ES-I3 (cell line): ENCODE data around the gene ITPR3.

Experiments used
- H3K36me3 ChIP-seq: 2 replicates; pipeline ENCODE4 v1.6.1; 2013; ENCODE audit warnings: mild to moderate bottlenecking, low read length, control low read depth, moderate library complexity; ENCODE audit not compliant: insufficient read depth
- H3K4me1 ChIP-seq: 2 replicates; pipeline ENCODE4 v1.6.1; 2013; ENCODE audit warnings: mild to moderate bottlenecking, control low read depth, low read length; ENCODE audit not compliant: insufficient read depth
- H3K9ac ChIP-seq: 2 replicates; pipeline ENCODE4 v1.6.1; 2013; ENCODE audit warnings: low read depth, mild to moderate bottlenecking, low read length, moderate library complexity
- H3K9me3 ChIP-seq: 2 replicates; pipeline ENCODE4 v1.6.1; 2013; ENCODE audit warnings: mild to moderate bottlenecking, low read length, moderate library complexity; ENCODE audit not compliant: control insufficient read depth, insufficient read depth

The ITPR3 gene

DNA sequence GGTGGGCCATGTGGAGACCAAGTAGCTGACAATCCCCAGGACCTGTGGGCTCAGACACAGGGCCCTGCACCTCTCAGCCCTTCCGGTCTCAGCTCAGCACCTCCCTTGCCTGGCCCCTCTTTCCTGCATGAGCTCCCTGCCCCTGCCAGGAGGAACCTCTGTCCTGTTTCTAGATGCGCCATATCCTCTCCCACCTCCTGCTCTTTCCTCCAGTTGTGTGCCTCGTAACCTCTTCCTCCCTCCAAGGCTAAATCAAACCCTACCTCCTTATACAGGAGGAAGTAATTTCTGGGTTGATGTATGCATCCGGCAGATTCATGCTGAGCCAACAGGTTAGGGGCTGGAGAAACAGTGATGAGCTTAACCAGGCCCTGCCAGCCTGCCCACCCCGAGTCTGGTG lies 30.9 kb downstream of the ITPR3 start:
- H3K36me3 ChIP-seq = peaks cover under 1% of the 10 kb centered on the region; the same call in 1 of the 2 replicates
- no peak overlapping the region for H3K9ac ChIP-seq
- H3K9me3 ChIP-seq = no peaks in the 10 kb centered on the region
- H3K4me1 ChIP-seq = peaks cover 3% of the 10 kb centered on the region; the same call in 1 of the 2 replicates

DNA sequence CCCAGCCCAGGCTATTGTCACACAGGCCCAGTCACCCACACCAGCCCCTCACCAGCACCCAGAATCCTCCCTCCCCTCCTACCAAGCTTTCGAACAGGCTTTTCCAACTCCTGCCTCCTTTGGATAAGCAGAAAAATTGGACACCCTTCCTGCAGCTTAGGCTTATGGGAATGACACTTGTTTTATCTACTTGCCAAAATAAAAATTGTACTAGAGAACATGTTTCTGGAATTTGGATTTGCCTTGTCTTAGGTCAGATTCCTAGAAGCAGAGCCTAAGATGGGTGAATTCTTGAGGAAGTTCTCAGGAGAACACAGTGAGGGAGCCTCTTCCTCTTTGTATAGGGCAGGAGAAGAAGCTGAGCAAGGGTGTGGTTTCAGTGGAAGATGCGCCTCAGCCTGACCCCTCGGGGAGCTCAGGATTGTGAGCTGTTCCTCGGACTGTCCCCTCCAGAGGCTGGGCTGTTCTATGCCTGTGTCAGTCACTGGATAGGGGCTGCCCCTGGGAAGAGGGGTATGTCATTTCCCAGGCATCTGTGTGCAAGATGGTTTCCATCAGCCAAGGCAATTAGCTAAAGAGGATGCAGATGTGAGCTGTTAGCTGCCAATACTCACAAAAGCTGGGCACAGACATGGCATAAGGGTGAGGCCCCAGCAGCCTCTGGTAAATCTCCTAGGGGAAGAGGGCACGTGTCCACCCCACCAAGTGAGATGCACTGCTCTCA lies 33.9 kb downstream of the ITPR3 start:
- Histone ChIP-seq H3K36me3 (no peaks in the 10 kb centered on the region; the same call in 1 of the 2 replicates), H3K4me1 (peaks cover 3% of the 10 kb centered on the region; the same call in 1 of the 2 replicates), H3K9ac (no peak overlapping the region), H3K9me3 (no peaks in the 10 kb centered on the region)

DNA sequence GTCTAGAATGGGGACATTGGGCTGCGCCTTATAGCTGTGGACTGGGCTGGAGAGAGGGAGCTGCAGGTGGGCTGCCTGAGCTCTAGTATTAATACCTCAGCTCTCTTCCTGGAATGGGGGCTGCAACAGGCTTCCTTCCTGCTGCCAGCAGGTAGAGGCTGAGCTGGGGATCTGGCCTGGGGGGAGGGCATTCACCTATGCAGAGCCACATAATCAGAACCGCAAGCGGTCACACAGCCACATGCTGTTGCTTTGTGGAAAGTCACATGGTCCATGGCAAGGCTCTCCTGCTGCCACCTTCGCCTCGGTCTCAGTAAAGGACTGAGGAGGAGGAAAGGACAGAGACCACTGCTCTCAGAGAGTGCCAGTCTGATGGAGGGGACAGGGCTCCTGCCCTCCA lies 35.7 kb downstream of the ITPR3 start:
- H3K4me1 ChIP-seq = no peaks in the 10 kb centered on the region; the same call in 1 of the 2 replicates
- H3K9ac ChIP-seq = no peak overlapping the region
- H3K36me3 ChIP-seq = no peaks in the 10 kb centered on the region; the same call in none of the 2 replicates

DNA sequence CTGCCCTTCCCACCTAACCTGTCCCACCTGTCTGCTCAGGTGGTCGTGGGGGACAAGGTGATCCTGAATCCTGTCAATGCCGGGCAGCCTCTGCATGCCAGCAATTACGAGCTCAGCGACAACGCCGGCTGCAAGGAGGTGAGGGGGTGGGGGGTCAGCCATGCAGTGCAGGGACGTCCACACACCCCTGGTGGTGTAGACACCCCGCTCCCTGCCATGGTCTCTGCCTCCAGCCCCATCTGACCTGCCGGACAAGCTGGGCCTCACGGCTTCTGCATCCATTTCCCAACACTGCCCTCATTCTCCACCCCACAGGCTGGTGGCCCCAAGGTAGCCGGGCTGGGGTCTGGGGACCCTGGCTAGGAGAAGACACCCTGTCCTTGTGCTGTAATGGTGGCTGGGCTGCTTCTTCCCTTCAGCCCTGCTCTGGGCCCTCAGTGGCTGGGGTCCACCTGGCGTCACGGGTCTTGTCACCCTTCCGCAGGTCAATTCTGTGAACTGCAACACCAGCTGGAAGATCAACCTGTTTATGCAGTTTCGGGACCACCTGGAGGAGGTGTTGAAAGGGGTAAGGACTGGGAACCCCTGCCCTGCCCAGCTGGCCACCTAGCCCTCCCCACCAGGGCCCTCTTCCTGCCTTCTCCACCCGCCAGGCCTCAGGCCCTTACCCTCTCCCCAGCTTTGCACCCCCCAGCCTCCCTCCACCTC lies 38.0 kb downstream of the ITPR3 start:
- Histone ChIP-seq H3K4me1 (no peaks in the 10 kb centered on the region), H3K9ac (no peak overlapping the region), H3K9me3 (no peaks in the 10 kb centered on the region), H3K36me3 (no peaks in the 10 kb centered on the region; the same call in none of the 2 replicates)

More for the DNA sequence above, 35.7 kb downstream of the ITPR3 start:
- no peaks in the 10 kb centered on the region for H3K9me3 ChIP-seq

DNA sequence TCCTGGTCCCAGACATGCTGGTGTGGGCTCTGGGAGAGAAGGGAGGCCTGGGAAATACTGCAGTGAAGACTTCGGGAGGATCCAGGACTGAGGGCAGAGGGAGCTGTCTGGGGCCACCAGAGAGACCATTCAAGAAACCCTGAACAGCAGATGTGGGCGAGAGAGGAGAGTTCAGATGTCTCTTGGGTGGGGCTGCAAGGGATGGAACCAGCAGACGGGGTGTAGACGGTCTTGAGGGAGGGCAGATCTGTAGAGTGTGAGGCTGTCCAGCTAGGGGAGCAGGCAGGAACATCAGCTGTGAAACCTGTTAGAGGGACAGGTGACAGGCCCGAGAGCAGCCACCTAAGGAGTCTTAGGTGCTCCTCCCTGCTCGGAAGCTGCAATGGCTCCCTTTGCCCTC lies 38.9 kb downstream of the ITPR3 start:
- H3K36me3 ChIP-seq = no peaks in the 10 kb centered on the region; the same call in none of the 2 replicates

DNA sequence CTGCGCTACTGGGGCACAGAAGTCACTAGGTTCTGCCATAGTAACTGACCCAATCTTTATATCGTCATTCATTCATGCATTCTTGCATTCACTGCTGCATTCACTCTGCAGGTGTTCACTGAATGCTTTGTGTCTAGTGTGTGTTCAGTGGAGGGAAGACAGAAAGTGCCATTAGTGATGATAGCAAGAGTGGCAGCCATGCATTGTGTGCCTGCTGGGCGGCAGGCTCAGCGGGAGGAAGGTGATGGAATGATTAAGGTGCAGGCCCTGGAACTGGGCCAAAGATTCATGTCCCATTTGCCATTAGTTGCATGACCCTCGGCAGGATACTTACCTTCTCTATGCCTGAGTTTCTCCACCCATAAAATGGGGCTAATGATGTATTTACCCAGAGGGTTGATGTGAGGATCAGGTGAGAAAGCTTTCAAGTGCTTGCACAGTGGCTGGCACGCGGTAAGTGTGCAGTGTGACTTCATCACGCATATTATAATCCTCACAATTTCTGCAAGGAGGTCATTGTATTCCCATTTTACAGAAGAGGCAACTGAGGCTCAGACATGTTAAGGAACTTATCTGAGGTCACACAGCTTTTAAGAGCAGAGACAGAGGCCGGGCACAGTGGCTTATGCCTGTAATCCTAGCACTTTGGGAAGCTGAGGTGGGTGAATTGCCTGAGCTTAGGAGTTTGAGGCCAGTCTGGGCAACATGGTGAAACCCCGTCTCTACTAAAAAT lies 40.1 kb downstream of the ITPR3 start:
- Histone ChIP-seq H3K9me3 (no peaks in the 10 kb centered on the region), H3K9ac (no peak overlapping the region), H3K36me3 (no peaks in the 10 kb centered on the region; the same call in none of the 2 replicates)

More for the DNA sequence above, 38.9 kb downstream of the ITPR3 start:
- Histone ChIP-seq H3K9ac (no peak overlapping the region), H3K9me3 (no peaks in the 10 kb centered on the region), H3K4me1 (no peaks in the 10 kb centered on the region)

DNA sequence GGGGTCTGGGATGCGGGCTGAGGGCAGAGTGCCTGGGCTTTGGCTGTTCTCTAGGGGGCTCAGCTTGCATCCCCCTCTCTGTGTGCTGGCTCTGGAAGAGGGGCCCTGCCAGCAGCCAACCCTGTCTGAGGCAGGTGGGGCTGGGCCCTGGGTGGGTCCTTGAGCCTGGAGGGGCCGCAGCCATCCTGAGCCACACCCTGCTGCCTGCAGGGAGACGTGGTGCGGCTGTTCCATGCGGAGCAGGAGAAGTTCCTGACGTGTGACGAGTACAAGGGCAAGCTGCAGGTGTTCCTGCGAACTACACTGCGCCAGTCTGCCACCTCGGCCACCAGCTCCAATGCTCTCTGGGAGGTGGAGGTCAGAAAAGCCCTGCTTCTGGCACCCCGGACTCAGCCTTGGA lies 41.2 kb downstream of the ITPR3 start:
- Histone ChIP-seq H3K4me1 (no peaks in the 10 kb centered on the region), H3K9me3 (no peaks in the 10 kb centered on the region), H3K9ac (no peak overlapping the region), H3K36me3 (no peaks in the 10 kb centered on the region; the same call in none of the 2 replicates)

More for the DNA sequence above, 40.1 kb downstream of the ITPR3 start:
- no peaks in the 10 kb centered on the region for H3K4me1 ChIP-seq

DNA sequence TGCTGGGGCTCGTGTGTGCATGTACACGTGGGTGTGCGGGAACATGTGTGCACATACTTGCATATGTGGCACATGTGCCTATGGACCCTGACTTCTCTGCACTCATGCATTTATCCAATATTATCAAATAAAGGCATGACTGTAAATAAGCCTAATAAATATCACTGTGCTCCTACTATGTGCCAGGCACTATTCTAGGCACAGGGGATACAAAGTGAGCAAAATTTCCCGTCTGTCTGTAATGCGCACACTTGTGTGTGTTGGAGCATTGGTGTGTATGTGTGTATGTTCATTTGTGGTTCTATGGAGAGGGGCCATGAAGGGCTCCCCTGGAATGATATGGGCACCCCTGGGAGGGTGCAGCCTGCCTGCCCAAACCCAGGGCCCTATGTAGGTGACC lies 41.9 kb downstream of the ITPR3 start:
- H3K9ac ChIP-seq = no peak overlapping the region
- no peaks in the 10 kb centered on the region for H3K9me3 ChIP-seq
- no peaks in the 10 kb centered on the region for H3K4me1 ChIP-seq
- H3K36me3 ChIP-seq = no peaks in the 10 kb centered on the region; the same call in 1 of the 2 replicates

DNA sequence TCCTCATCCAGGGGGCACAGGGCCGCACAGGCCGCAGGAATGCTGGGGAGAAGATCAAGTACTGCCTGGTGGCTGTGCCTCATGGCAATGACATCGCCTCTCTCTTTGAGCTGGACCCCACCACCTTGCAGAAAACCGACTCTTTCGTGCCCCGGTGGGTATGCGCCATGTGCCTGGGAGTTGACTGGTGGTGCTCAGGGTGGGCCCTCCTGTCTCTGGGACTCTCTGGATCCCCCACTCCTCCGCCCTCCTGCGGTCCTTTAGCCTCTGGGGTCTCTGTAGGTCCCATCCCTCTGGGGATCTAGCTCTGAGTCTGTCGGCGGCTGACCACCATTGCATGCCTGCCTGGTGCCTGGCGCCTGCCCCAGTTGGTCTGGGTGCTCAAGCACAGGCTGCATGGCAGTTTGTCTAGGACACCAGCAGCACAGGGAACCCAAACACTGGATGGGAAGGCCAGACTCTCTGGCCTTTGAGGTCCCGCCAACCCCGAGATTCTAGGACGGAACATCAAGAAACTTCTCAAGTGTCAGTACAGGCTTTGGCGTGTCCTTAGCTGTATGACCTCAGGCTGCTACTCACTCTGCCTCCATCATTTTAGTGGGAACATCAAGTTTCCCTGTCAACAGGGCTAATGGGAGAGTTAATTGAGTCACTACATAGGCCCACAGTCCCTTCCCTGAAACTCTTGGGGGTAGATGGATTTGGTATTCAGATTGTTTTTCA lies 42.8 kb downstream of the ITPR3 start:
- H3K9me3 ChIP-seq = no peaks in the 10 kb centered on the region
- H3K36me3 ChIP-seq = no peaks in the 10 kb centered on the region; the same call in 1 of the 2 replicates
- no peak overlapping the region for H3K9ac ChIP-seq
- H3K4me1 ChIP-seq = no peaks in the 10 kb centered on the region

DNA sequence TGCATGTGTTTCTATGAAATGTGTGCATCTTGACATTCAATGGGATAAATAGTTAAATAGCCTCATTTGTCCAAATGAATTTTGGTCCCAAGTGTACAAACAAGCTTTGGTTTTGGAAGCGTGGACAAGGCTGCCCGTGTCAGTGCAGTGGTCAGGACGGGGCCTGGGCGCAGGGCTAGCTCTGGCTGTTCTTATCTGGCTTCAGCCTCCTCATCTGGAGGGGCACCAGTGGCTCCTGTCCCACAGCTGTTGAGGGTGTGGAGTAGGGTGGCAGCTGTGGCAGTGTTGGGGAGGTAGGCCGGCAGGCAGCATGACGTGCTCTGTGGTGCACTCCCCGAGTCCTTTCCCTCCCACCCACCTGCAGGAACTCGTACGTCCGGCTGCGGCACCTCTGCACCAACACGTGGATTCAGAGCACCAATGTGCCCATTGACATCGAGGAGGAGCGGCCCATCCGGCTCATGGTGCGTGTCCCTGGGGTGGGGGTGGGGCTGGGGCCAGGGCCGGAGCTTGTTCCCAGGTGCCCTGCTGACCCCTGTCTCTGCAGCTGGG lies 43.5 kb downstream of the ITPR3 start:
- Histone ChIP-seq H3K9me3 (no peaks in the 10 kb centered on the region), H3K9ac (no peak overlapping the region), H3K4me1 (no peaks in the 10 kb centered on the region), H3K36me3 (no peaks in the 10 kb centered on the region; the same call in 1 of the 2 replicates)

DNA sequence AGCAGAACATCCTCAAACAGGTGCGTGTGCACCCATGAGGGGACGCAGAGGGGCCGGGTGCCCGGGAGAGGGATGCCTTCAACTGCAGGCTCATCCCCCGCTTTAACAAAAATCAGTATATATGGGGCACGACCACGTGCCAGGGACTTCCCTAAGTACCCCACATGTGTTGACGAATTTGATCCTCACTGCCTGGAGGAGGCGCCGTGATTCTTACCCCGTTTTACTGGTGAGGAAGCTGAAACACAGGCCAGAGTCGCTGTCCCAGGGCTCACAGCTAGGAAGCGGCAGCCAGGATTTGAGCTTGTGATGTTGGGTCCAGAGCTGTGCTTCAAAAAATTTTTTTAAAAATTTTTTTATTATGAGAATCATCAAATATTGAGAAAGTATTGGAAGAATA lies 44.8 kb downstream of the ITPR3 start:
- Histone ChIP-seq H3K4me1 (no peaks in the 10 kb centered on the region), H3K36me3 (no peaks in the 10 kb centered on the region; the same call in 1 of the 2 replicates), H3K9me3 (no peaks in the 10 kb centered on the region), H3K9ac (no peak overlapping the region)

DNA sequence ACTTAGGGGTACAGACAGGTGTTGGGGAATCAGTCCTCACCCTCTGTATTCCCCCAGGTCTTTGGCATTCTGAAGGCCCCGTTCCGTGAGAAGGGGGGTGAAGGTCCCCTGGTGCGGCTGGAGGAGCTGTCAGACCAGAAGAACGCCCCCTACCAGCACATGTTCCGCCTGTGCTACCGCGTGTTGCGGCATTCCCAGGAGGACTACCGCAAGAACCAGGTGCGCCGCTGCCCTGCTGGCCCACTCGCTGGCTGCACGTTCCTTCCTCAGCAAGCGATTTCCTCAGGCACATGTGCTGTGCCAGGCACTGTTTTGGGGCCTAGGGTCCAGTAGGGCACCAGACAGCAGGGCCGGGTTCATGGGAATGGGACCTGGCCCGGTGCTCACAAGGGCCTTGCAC lies 46.0 kb downstream of the ITPR3 start:
- no peaks in the 10 kb centered on the region; the same call in 1 of the 2 replicates for H3K36me3 ChIP-seq

DNA sequence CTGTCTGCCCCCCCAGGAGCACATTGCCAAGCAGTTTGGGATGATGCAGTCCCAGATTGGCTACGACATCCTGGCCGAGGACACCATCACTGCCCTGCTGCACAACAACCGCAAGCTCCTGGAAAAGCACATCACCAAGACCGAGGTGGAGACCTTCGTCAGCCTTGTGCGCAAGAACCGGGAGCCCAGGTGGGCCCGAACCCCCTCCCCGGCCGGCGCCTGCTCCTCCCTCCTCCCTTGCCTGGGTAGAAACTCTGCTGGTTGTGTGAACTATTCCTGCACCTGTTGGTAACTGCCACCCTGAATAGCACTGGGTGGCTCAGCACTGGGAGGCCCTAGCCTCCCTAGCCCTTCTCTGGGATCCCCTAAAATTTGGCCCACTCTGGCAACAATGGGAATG lies 46.7 kb downstream of the ITPR3 start:
- Histone ChIP-seq H3K9me3 (no peaks in the 10 kb centered on the region), H3K4me1 (no peaks in the 10 kb centered on the region), H3K9ac (no peak overlapping the region), H3K36me3 (no peaks in the 10 kb centered on the region; the same call in 1 of the 2 replicates)

More for the DNA sequence above, 46.0 kb downstream of the ITPR3 start:
- Histone ChIP-seq H3K9ac (no peak overlapping the region), H3K4me1 (no peaks in the 10 kb centered on the region), H3K9me3 (no peaks in the 10 kb centered on the region)
